GM18511 (cell line): ENCODE measurements around the gene SMARCA4.
"Not testable (repeated sequence)": the region's sequence is repeated elsewhere in the genome, so short reads cannot be mapped to it uniquely, and the experiment has no call there.

Experiments used
- ATAC-seq: cut with Tn5 transposase; IDR thresholded peaks from one replicate; pipeline ENCODE4 v1.9.1; 2021; ENCODE audit warnings: mild to moderate bottlenecking, moderate library complexity; ENCODE audit not compliant: unreplicated experiment

SMARCA4 gene

DNA sequence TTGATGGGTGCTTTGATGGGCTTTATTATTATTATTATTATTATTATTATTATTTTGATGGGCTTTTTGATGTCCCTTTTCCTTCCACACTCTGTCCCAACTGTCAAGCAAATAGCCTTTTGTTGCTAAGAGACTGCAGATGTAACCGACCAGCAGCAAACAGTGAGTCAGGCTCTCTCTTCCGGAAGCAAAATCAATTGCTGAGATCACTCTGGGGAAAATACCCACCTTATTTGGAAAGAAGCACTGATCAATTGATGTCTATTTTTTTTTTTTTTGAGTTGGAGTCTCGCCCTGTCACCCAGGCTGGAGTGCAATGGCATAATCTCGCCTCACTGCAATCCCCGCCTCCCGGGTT lies 131.3 kb downstream of the SMARCA4 start:
- no peak for ATAC-seq

DNA sequence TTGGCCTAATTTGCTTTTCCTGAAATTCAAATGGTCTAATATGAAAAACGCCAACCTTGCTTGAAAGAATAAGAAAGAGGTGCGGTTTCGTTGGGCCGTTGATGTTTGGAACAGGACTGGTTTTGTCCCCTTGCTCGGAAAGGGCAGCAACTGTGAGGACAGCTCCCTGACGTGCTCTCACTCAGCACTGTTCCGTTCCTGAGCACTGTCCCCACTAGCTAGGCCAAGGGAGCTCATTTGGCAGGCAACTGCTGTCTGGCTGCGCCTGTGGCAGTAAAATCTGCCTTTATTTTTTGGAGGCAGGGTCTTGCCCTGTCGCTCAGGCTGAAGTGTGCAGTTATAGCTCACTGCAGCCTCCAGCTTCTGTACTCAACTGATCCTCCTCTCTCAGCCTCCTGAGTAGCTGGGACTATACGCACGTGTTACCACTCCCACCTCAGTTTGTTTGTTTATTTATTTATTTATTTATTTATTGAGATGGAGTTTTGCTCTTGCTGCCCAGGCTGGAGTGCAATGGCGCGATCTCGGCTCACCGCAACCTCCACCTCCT lies 132.9 kb downstream of the SMARCA4 start:
- ATAC-seq = no peak

- ATAC-seq = no peak
Observed at GRCh38 chr19:11094520-11094894, 133.7 kb downstream of the SMARCA4 start.

- no peak for ATAC-seq
Observed at GRCh38 chr19:11096210-11096841, 135.5 kb downstream of the SMARCA4 start.

DNA sequence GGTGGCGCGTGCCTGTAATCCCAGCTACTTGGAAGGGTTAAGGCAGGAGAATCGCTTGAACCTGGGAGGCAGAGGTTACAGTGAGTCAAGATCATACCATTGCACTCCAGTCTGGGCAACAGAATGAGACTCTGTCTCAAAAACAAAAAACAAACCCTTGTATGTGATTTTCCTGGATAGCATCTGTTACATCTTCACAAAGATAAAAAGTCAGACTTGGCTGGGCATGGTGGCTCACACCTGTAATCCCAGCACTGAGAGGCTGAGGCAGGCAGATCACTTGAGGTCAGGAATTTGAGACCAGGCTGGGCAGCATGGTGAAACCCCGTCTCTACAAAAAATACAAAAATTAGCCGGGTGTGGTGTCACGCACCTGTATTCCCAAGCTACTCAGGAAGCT lies 136.5 kb downstream of the SMARCA4 start:
- not testable (repeated sequence) for ATAC-seq

DNA sequence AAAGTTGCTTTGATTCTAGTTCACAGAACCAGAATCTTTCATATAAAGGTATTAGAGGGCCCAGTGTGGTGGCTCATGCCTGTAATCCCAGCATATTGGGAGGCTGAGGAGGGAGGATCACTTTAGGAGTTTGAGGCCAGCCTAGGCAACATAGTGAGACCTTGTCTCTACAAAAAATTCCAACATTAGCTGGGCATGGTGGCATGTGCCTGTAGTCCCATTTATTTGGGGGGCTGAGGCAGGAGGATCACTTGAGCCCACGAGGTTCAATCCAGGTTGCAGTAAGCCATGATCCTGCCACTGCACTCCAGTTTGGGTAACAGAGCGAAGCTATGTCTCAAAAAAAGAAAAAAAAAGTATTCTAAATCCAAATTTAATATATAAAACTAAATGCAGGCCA lies 137.5 kb downstream of the SMARCA4 start:
- no peak for ATAC-seq

GRCh38 chr19:11098861-11099260 lies 138.0 kb downstream of the SMARCA4 start:
- ATAC-seq = no peak

- ATAC-seq = no peak
Observed at GRCh38 chr19:11100049-11100448, 139.2 kb downstream of the SMARCA4 start.

- ATAC-seq = no peak
Observed at GRCh38 chr19:11101057-11101456, 140.2 kb downstream of the SMARCA4 start.

DNA sequence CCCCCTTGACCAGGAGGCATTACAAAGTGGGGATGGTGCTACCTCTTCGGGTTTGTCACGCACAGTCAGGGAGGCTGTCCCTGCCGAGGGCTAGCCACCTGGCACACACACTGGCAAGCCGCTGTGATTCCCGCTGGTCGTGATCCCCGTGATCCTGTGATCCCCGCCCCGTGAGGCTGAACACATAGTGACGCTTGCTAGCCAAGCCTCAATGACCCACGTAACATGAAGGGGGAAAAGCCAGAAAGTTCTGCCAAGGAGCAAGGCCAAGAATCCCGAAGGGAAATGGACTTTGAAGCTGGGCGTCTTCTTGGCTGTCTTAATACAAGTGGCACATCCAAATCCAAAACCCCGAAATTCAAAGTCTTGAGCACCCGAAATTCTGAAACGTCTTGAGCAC lies 142.1 kb downstream of the SMARCA4 start:
- ATAC-seq = no peak

GRCh38 chr19:11103667-11104066 lies 142.8 kb downstream of the SMARCA4 start:
- not testable (repeated sequence) for ATAC-seq

GRCh38 chr19:11105014-11105636 lies 144.3 kb downstream of the SMARCA4 start:
- no peak for ATAC-seq

DNA sequence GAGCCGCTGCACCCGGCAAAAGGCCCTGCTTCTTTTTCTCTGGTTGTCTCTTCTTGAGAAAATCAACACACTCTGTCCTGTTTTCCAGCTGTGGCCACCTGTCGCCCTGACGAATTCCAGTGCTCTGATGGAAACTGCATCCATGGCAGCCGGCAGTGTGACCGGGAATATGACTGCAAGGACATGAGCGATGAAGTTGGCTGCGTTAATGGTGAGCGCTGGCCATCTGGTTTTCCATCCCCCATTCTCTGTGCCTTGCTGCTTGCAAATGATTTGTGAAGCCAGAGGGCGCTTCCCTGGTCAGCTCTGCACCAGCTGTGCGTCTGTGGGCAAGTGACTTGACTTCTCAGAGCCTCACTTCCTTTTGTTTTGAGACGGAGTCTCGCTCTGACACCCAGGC lies 145.6 kb downstream of the SMARCA4 start:
- no peak for ATAC-seq

DNA sequence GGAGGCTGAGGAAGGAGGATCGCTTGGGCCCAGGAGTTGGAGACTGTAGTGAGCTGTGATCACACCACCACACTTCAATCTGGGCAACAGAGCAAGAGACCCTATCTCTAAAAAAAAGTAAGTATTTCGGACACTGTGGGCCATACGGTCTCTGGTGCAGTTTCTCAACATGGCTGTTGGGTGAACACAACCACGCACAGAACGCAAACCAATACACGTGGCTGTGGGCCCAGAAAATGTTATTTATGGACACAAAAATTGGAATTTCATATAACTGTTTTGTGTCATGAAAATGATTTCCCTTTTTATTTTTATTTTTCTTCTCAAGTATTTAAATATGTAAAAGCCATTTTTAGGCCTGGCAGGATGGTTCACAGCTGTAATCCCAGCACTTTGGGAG lies 147.9 kb downstream of the SMARCA4 start:
- ATAC-seq = no peak

GRCh38 chr19:11111117-11111770 lies 150.4 kb downstream of the SMARCA4 start:
- ATAC-seq = no peak

DNA sequence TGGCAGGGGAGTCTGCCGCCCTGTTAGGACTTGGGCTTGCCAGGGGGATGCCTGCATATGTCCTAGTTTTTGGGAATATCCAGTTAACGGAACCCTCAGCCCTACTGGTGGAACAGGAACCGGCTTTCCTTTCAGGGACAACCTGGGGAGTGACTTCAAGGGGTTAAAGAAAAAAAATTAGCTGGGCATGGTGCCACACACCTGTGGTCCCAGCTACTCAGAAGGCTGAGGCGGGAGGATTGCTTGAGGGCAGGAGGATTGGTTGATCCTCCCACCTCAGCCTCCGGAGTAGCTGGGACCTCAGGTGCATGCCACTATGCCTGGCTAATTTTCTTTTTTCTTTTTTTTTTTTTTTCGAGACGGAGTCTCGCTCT lies 150.9 kb downstream of the SMARCA4 start:
- ATAC-seq = no peak
